Upper lobe of left lung (tissue), 6 donors: Measurements from ENCODE around the gene GPC5. TPM values are rescaled to one million over a fixed set of nuclear protein-coding genes. Genes with fewer than 3 reads are reported as not detected.

Source experiments
- ATAC-seq, 2 donors: fragments of 200-7000 bp; cut with Tn5 transposase; one replicate each; pipeline ENCODE4 v1.9.1; 2022; ENCODE audit warnings: mild to moderate bottlenecking in 2 of 2, moderate library complexity in 2 of 2; ENCODE audit not compliant: low FRiP score in 2 of 2
- DNase-seq, 2 donors: peaks; one replicate each; pipeline ENCODE4 v3.0.0-alpha.2; 2019 to 2020
- H3K27ac ChIP-seq, 4 donors: fragments of 200-600 bp; sonication (generic); one replicate each; pipeline ENCODE4 v1.5.1; 2016 to 2019
- H3K27me3 ChIP-seq, 4 donors: fragments of 200-600 bp; sonication (generic); one replicate each; pipeline ENCODE4 v1.5.1; 2017 to 2019
- H3K36me3 ChIP-seq, 4 donors: fragments of 200-600 bp; sonication (generic); one replicate each; pipeline ENCODE4 v1.5.1; 2016 to 2019
- H3K4me1 ChIP-seq, 4 donors: fragments of 200-600 bp; sonication (generic); one replicate each; pipeline ENCODE4 v1.5.1; 2018 to 2019
- H3K4me3 ChIP-seq, 4 donors: fragments of 200-600 bp; sonication (generic); one replicate each; pipeline ENCODE4 v1.5.1; 2017 to 2019; ENCODE audit warnings: mild to moderate bottlenecking in 2 of 4, moderate library complexity in 1 of 4
- H3K9me3 ChIP-seq, 4 donors: fragments of 200-600 bp; sonication (generic); one replicate each; pipeline ENCODE4 v1.5.1; 2018 to 2019
- EP300 ChIP-seq, 4 donors: sonication (generic); formaldehyde crosslinking; IDR thresholded peaks; one replicate each; pipeline ENCODE4 v1.5.1; 2017; ENCODE audit warnings: antibody characterized with exemption in 4 of 4, control low read depth in 2 of 4
- POLR2A ChIP-seq, 4 donors: fragments of 450-650 bp; IDR thresholded peaks; one replicate each; pipeline ENCODE4 v1.5.1; 2016 to 2017; ENCODE audit warnings: antibody characterized with exemption in 4 of 4, mild to moderate bottlenecking in 2 of 4
- POLR2AphosphoS5 ChIP-seq, 2 donors: sonication (generic); formaldehyde crosslinking; IDR thresholded peaks; one replicate each; pipeline ENCODE4 v1.5.1; 2017; ENCODE audit warnings: antibody characterized with exemption in 2 of 2
- WGBS, 2 donors: methylation state at CpG; one replicate each; pipeline ENCODE4 v1.1.5; 2017 to 2018; 5-methylcytosine and 5-hydroxymethylcytosine counted together
- total RNA-seq, 6 donors: library from RNA; depleted of rRNA in 4 of 6; stranded (reverse); fragments of >200 nt in 4 of 6; gene quantifications; one replicate each; pipeline versions ENCODE4 v1.1.0 to v1.2.1, GENCODE V29; 2016 to 2021
- TF ChIP-seq, protein P1 (sequence below), 6 experiments: fragments of 450-650 bp in 4 of 6; fragments of 200-600 bp in 2 of 6; sonication (generic) in 2 of 6; IDR thresholded peaks; one replicate each; pipeline ENCODE4 v1.5.1; 2016 to 2019; ENCODE audit warnings: antibody characterized with exemption in 6 of 6
- donor health status: DM: no; HTN: no; CAD: no; lungs with moderate emphysema.
- donor health status: DM: no; HTN: yes; CAD: no; lungs with severe emphysema.

GPC5 gene
- total RNA-seq, 6 donors from 2014 or later: 7.6 to 51.4 (median 12.8) TPM

DNA sequence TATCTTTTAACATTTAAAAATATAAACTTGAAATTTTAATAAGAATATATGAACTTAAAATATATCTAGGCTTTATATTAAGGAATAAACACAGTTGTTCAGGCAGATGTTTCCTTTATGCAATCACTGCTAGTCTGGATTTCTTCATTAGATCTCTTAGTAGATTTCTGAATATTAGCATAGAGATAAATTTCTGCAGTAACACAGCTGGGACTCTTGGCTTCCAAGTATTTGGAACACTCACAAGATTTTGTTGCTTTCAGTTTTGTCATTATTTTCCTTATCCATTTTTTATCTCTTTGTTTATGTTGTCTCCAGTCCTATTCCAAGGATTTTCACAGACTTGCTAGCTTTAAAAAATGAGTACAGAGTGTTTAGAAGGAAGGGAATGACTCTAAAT is 857.1 kb downstream of the GPC5 start:
- Histone ChIP-seq H3K27ac (no peak overlapping the region), H3K4me1 (peaks cover 0 to 2% (median 0%) of the 10 kb centered on the region in 4 donors), H3K4me3 (no peak overlapping the region), H3K36me3 (no peaks in the 10 kb centered on the region), H3K27me3 (no peaks in the 10 kb centered on the region), H3K9me3 (no peaks in the 10 kb centered on the region)
- ATAC-seq: peak in 1 of 2 donors; percentile 55
- no peak for DNase-seq
- no peak for TF ChIP-seq POLR2A (IDR thresholded peaks at IDR 0.05)
- no peak for TF ChIP-seq POLR2AphosphoS5 (IDR thresholded peaks at IDR 0.05)
- TF ChIP-seq, protein P1, sequence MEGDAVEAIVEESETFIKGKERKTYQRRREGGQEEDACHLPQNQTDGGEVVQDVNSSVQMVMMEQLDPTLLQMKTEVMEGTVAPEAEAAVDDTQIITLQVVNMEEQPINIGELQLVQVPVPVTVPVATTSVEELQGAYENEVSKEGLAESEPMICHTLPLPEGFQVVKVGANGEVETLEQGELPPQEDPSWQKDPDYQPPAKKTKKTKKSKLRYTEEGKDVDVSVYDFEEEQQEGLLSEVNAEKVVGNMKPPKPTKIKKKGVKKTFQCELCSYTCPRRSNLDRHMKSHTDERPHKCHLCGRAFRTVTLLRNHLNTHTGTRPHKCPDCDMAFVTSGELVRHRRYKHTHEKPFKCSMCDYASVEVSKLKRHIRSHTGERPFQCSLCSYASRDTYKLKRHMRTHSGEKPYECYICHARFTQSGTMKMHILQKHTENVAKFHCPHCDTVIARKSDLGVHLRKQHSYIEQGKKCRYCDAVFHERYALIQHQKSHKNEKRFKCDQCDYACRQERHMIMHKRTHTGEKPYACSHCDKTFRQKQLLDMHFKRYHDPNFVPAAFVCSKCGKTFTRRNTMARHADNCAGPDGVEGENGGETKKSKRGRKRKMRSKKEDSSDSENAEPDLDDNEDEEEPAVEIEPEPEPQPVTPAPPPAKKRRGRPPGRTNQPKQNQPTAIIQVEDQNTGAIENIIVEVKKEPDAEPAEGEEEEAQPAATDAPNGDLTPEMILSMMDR (IDR thresholded peaks at IDR 0.05): no peak
- TF ChIP-seq EP300 (IDR thresholded peaks at IDR 0.05): no peak

DNA sequence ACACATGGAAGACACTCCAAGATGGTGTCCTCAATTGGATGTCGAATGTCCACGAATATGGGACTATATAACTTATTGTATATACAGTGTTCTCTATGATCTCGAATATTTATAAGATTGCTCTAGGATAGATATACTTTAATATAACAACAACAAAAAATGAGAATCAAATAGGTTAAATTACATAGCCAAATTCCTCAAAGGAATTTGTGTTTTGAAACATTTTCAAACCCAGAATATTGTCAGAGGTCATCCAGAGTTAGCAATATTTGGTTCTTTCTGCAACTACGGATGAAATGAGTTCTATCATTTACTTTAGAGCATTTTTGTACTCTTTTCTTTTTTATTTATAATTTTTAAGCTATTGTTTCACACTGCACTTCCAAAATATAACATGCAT is 857.8 kb downstream of the GPC5 start:
- Histone ChIP-seq H3K4me1 (peaks cover 0 to 2% (median 0%) of the 10 kb centered on the region in 4 donors), H3K36me3 (no peaks in the 10 kb centered on the region), H3K9me3 (no peaks in the 10 kb centered on the region), H3K27ac (no peak overlapping the region), H3K27me3 (no peaks in the 10 kb centered on the region), H3K4me3 (no peak overlapping the region)
- DNase-seq (no peak), ATAC-seq (no peak)
- WGBS, 2 donors: 82 to 84% methylated on average over 4 of the region's 4 CpGs
- TF ChIP-seq POLR2AphosphoS5 (IDR thresholded peaks at IDR 0.05) (no peak), EP300 (IDR thresholded peaks at IDR 0.05) (no peak), POLR2A (IDR thresholded peaks at IDR 0.05) (no peak)
- TF ChIP-seq, protein P1 (IDR thresholded peaks at IDR 0.05): no peak

DNA sequence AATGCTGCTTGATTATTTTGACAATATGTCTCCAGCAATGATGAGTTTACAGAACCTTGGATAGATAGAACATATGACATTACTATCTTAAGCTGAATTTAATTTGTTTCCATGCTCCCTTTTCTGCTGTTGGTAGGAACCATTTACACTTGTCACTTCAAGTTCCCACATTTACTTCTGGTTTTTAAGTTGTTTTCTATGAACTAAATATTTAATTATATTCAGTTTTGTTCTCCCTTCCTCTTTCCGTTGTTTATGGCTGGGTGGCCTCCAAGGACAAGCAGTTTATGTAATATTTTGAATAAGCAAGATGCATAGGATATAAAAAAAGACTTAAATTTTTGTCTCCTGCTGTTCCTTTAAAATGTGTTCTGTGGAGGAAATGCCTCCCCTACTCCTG is 860.6 kb downstream of the GPC5 start:
- WGBS, 2 donors: 40 to 55% methylated on average over 1 of the region's 1 CpG
- no peak overlapping the region for H3K27ac ChIP-seq
- TF ChIP-seq, protein P1 (IDR thresholded peaks at IDR 0.05): no peak
- TF ChIP-seq POLR2A (IDR thresholded peaks at IDR 0.05): no peak
- no peak for TF ChIP-seq EP300 (IDR thresholded peaks at IDR 0.05)
- no peak for TF ChIP-seq POLR2AphosphoS5 (IDR thresholded peaks at IDR 0.05)
- peaks cover 0 to 2% (median 0%) of the 10 kb centered on the region in 4 donors for H3K4me1 ChIP-seq
- ATAC-seq (no peak), DNase-seq (no peak)
- no peak overlapping the region for H3K4me3 ChIP-seq
- no peaks in the 10 kb centered on the region for H3K9me3 ChIP-seq
- no peaks in the 10 kb centered on the region for H3K36me3 ChIP-seq
- no peaks in the 10 kb centered on the region for H3K27me3 ChIP-seq

DNA sequence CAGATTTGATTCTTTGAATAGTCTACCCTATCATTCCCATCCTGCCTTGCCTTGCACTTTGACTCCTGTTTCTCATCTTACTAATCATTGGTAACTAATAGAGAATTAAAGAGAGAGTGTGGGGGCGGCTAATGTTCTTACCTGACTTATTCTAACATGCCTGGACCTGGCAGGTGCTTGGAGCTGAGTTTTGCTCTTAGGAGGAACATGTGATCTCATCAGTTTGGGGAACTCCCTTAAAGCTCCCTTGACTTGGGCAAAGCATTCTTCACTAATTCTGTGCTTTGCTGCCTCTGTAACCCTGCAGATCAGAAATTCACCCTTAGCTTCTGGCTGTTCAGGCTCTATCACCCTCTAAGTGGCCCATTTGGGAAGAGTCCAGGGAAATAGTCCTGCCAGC is 861.1 kb downstream of the GPC5 start:
- H3K27ac ChIP-seq: no peak overlapping the region
- H3K9me3 ChIP-seq: no peaks in the 10 kb centered on the region
- DNase-seq: no peak
- no peak for ATAC-seq
- no peaks in the 10 kb centered on the region for H3K27me3 ChIP-seq
- 70 to 80% methylated on average over 1 of the region's 1 CpG for WGBS, 2 donors
- no peaks in the 10 kb centered on the region for H3K36me3 ChIP-seq
- peaks cover 0 to 2% (median 0%) of the 10 kb centered on the region in 4 donors for H3K4me1 ChIP-seq
- no peak overlapping the region for H3K4me3 ChIP-seq
- TF ChIP-seq, protein P1 (IDR thresholded peaks at IDR 0.05): no peak

DNA sequence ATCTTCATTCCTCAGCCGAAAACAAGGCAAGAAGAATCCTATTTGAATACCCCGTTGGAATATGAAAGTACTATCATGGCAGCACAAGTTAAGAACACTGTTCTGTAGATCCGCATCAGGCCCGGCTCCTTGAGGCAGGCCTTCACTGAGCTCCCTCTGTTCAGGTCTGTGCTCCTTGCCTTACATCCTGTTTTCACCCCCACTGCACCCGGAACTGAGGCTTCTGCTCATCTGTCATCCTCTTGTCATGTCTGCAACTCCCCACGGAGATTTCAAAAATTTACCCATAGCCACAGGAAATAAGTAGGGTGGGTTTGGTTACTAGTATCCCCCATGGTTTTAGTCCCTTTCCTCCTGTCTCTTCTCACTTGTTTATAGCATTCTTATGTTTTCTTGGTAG is 861.9 kb downstream of the GPC5 start:
- Histone ChIP-seq H3K9me3 (no peaks in the 10 kb centered on the region), H3K4me1 (no peaks in the 10 kb centered on the region), H3K27ac (no peak overlapping the region), H3K36me3 (no peaks in the 10 kb centered on the region), H3K27me3 (no peaks in the 10 kb centered on the region), H3K4me3 (no peak overlapping the region)
- WGBS, 2 donors: 71 to 74% methylated on average over 6 of the region's 6 CpGs
- ATAC-seq (no peak), DNase-seq (no peak)
- TF ChIP-seq EP300 (IDR thresholded peaks at IDR 0.05) (no peak), POLR2A (IDR thresholded peaks at IDR 0.05) (no peak), POLR2AphosphoS5 (IDR thresholded peaks at IDR 0.05) (no peak)
- TF ChIP-seq, protein P1 (IDR thresholded peaks at IDR 0.05): no peak
